H1 (cell line): ENCODE measurements around the gene IFI44L. TPM values are rescaled to one million over a fixed set of nuclear protein-coding genes. Genes with fewer than 3 reads are reported as not detected.

ENCODE experiments used
- CTCF ChIA-PET: fragments of 300-600 bp; sonication (Branson Sonifier 250); formaldehyde crosslinking; loops from one replicate; lab custom pipeline; 2021; ENCODE audit not compliant: partially characterized antibody; lab: Charles Lee
- POLR2A ChIA-PET: fragments of 300-600 bp; sonication (Branson Sonifier 250); formaldehyde crosslinking; loops from one replicate; lab custom pipeline; 2021; ENCODE audit warnings: inconsistent platforms; ENCODE audit not compliant: partially characterized antibody; lab: Charles Lee
- DNase-seq, 2 experiments: peaks; one replicate each; pipeline versions ENCODE4 v3.0.0 to v3.0.0-alpha.2; 2010 to 2022; ENCODE audit warnings: low spot score in 2 of 2, low read depth in 1 of 2, mixed read lengths in 1 of 2
- FAIRE-seq: peaks from 2 replicates; lab custom pipeline; 2011; peaks lifted over from hg19 to GRCh38; lab: Jason Lieb, UNC
- H2AFZ ChIP-seq: 2 replicates; pipeline ENCODE4 v1.8.1; 2012; ENCODE audit warnings: low read length, inconsistent platforms
- H2AK5ac ChIP-seq: 2 replicates; pipeline ENCODE4 v1.6.1; 2013; ENCODE audit warnings: low read depth, low read length
- H2BK120ac ChIP-seq: replicated peaks from 2 replicates; pipeline ENCODE3; 2013; ENCODE audit warnings: low read depth, low read length, inconsistent platforms
- H2BK12ac ChIP-seq: 2 replicates; pipeline ENCODE4 v1.6.1; 2013; ENCODE audit warnings: low read depth, low read length
- H2BK15ac ChIP-seq: 2 replicates; pipeline ENCODE4 v1.6.1; 2013; ENCODE audit warnings: low read length
- H2BK20ac ChIP-seq: 2 replicates; pipeline ENCODE4 v1.6.1; 2013; ENCODE audit warnings: low read length
- H2BK5ac ChIP-seq: 2 replicates; pipeline ENCODE4 v1.6.1; 2013; ENCODE audit warnings: low read depth, low read length
- H3K14ac ChIP-seq: 2 replicates; pipeline ENCODE4 v1.6.1; 2013; ENCODE audit warnings: inconsistent platforms; ENCODE audit not compliant: insufficient read length
- H3K18ac ChIP-seq: 2 replicates; pipeline ENCODE4 v1.6.1; 2013; ENCODE audit warnings: low read length; ENCODE audit errors: extremely low read depth
- H3K23ac ChIP-seq: 2 replicates; pipeline ENCODE4 v1.6.1; 2013; ENCODE audit warnings: inconsistent platforms; ENCODE audit not compliant: insufficient read length
- H3K23me2 ChIP-seq: 2 replicates; pipeline ENCODE4 v1.6.1; 2013; ENCODE audit warnings: low read depth, low read length
- H3K27ac ChIP-seq: 2 replicates; pipeline ENCODE4 v1.6.1; 2011; ENCODE audit warnings: low read depth, low read length, inconsistent platforms
- H3K27me3 ChIP-seq, 4 experiments: replicated peaks in 1 of 4; 1 replicate in 1 of 4; 2 replicates in 3 of 4; pipeline versions ENCODE4 v1.6.1 to v1.8.1; 2011 to 2013; ENCODE audit warnings: low read length in 3 of 4, mild to moderate bottlenecking in 3 of 4, inconsistent platforms in 2 of 4, mixed read lengths in 2 of 4, moderate library complexity in 1 of 4; ENCODE audit not compliant: control insufficient read depth in 3 of 4, insufficient read depth in 3 of 4; ENCODE audit errors: extremely low read depth in 1 of 4
- H3K36me3 ChIP-seq, 4 experiments: 2 replicates each; pipeline versions ENCODE4 v1.6.1 to v1.8.1; 2011 to 2013; ENCODE audit warnings: mild to moderate bottlenecking in 4 of 4, low read length in 3 of 4, moderate library complexity in 2 of 4, control low read depth in 1 of 4, inconsistent platforms in 1 of 4; ENCODE audit not compliant: insufficient read depth in 4 of 4, control insufficient read depth in 2 of 4
- H3K4ac ChIP-seq: replicated peaks from 2 replicates; pipeline ENCODE3; 2013; ENCODE audit warnings: low read length, low read depth, mixed read lengths, inconsistent platforms; ENCODE audit not compliant: insufficient read length
- H3K4me1 ChIP-seq, 4 experiments: replicated peaks in 1 of 4; 1 replicate in 1 of 4; 2 replicates in 3 of 4; pipeline versions ENCODE4 v1.6.1 to v1.8.1; 2011 to 2013; ENCODE audit warnings: low read length in 3 of 4, inconsistent platforms in 2 of 4, mixed read lengths in 1 of 4; ENCODE audit not compliant: insufficient read depth in 4 of 4, control insufficient read depth in 3 of 4
- H3K4me2 ChIP-seq, 2 experiments: 2 replicates each; pipeline versions ENCODE4 v1.6.1 to v1.8.1; 2011 to 2013; ENCODE audit warnings: low read depth in 2 of 2, low read length in 2 of 2, control low read depth in 1 of 2, inconsistent platforms in 1 of 2, mild to moderate bottlenecking in 1 of 2; ENCODE audit not compliant: insufficient read depth in 1 of 2
- H3K4me3 ChIP-seq, 4 experiments: fragments of 200-600, 300-600 bp in 1 of 4; sonication (generic), shearing (Covaris generic), sonication (Bioruptor Twin) in 1 of 4; 2 replicates each; pipeline versions ENCODE4 v1.5.1 to v1.8.1; 2011 to 2016; ENCODE audit warnings: low read length in 4 of 4, low read depth in 3 of 4, control low read depth in 2 of 4, inconsistent platforms in 2 of 4, mild to moderate bottlenecking in 2 of 4, mixed read lengths in 1 of 4, moderate library complexity in 1 of 4; ENCODE audit not compliant: insufficient read depth in 2 of 4; ENCODE audit errors: extremely low read depth in 1 of 4
- H3K56ac ChIP-seq: replicated peaks from 2 replicates; pipeline ENCODE3; 2013; ENCODE audit warnings: low read depth, mild to moderate bottlenecking, mixed read lengths, low read length, inconsistent platforms; ENCODE audit not compliant: insufficient read length
- H3K79me1 ChIP-seq: 2 replicates; pipeline ENCODE4 v1.6.1; 2013; ENCODE audit warnings: low read depth, low read length, control low read depth
- H3K79me2 ChIP-seq, 2 experiments: 2 replicates each; pipeline versions ENCODE4 v1.6.1 to v1.8.1; 2012 to 2013; ENCODE audit warnings: low read length in 2 of 2, mild to moderate bottlenecking in 2 of 2, inconsistent platforms in 1 of 2; ENCODE audit not compliant: insufficient read depth in 2 of 2, control insufficient read depth in 1 of 2
- H3K9ac ChIP-seq, 4 experiments: replicated peaks in 1 of 4; 1 replicate in 1 of 4; 2 replicates in 3 of 4; pipeline versions ENCODE4 v1.6.1 to v1.8.1; 2011 to 2013; ENCODE audit warnings: low read depth in 3 of 4, low read length in 3 of 4, control low read depth in 2 of 4, mild to moderate bottlenecking in 2 of 4, moderate library complexity in 2 of 4, inconsistent platforms in 1 of 4; ENCODE audit errors: extremely low read depth in 1 of 4
- H3K9me3 ChIP-seq, 2 experiments: 2 replicates each; pipeline versions ENCODE4 v1.6.1 to v1.8.1; 2012 to 2013; ENCODE audit warnings: mild to moderate bottlenecking in 2 of 2, moderate library complexity in 2 of 2, control low read depth in 1 of 2, inconsistent platforms in 1 of 2, low read depth in 1 of 2, low read length in 1 of 2, mixed read lengths in 1 of 2; ENCODE audit not compliant: insufficient read depth in 2 of 2
- H4K20me1 ChIP-seq, 2 experiments: replicated peaks in 1 of 2; 2 replicates each; pipeline versions ENCODE3 to v1.8.1; 2011 to 2013; ENCODE audit warnings: inconsistent platforms in 2 of 2, low read length in 2 of 2, mild to moderate bottlenecking in 1 of 2; ENCODE audit not compliant: insufficient read depth in 2 of 2, control insufficient read depth in 1 of 2
- H4K5ac ChIP-seq: 2 replicates; pipeline ENCODE4 v1.6.1; 2013; ENCODE audit warnings: low read length, low read depth, mixed read lengths, inconsistent platforms; ENCODE audit not compliant: insufficient read length
- H4K8ac ChIP-seq: 2 replicates; pipeline ENCODE4 v1.8.0; 2013; ENCODE audit warnings: mild to moderate bottlenecking, moderate library complexity, low read length, inconsistent platforms; ENCODE audit not compliant: insufficient read depth; ENCODE audit errors: extremely low read depth
- H4K91ac ChIP-seq: replicated peaks from 2 replicates; pipeline ENCODE3; 2013; ENCODE audit warnings: low read length, mixed read lengths, inconsistent platforms; ENCODE audit not compliant: insufficient read length
- CEBPB ChIP-seq: IDR thresholded peaks from 2 replicates; pipeline ENCODE4 v1.6.1; 2012; ENCODE audit warnings: low read depth, low read length
- FOSL1 ChIP-seq: IDR thresholded peaks from 2 replicates; pipeline ENCODE4 v1.6.1; 2011; ENCODE audit warnings: mild to moderate bottlenecking, low read depth, low read length, moderate library complexity; ENCODE audit not compliant: insufficient read depth
- HDAC6 ChIP-seq: IDR thresholded peaks from one replicate; pipeline ENCODE4 v1.7.1; 2012; ENCODE audit warnings: low read depth, mild to moderate bottlenecking, inconsistent platforms, low read length, moderate library complexity
- JUN ChIP-seq: IDR thresholded peaks from 2 replicates; pipeline ENCODE4 v1.6.1; 2011; ENCODE audit warnings: low read depth, mild to moderate bottlenecking, improper control_type of control experiment, low read length
- KDM4A ChIP-seq: IDR thresholded peaks from one replicate; pipeline ENCODE4 v1.7.1; 2012; ENCODE audit warnings: low read depth, mild to moderate bottlenecking, moderate library complexity, low read length, inconsistent platforms; ENCODE audit not compliant: severe bottlenecking
- NANOG ChIP-seq: IDR thresholded peaks from 2 replicates; pipeline ENCODE4 v1.6.1; 2011; ENCODE audit warnings: low read length, low read depth, mild to moderate bottlenecking, inconsistent platforms; ENCODE audit not compliant: insufficient read depth, poor library complexity, severe bottlenecking
- NRF1 ChIP-seq: IDR thresholded peaks from 2 replicates; pipeline ENCODE4 v1.6.1; 2011; ENCODE audit warnings: mild to moderate bottlenecking, low read depth, low read length, improper control_type of control experiment
- POLR2AphosphoS5 ChIP-seq: IDR thresholded peaks from 2 replicates; pipeline ENCODE4 v1.6.1; 2011; ENCODE audit warnings: low read depth, low read length
- POU5F1 ChIP-seq: IDR thresholded peaks from 2 replicates; pipeline ENCODE4 v1.6.1; 2011; ENCODE audit warnings: low read depth, mild to moderate bottlenecking, low read length, moderate library complexity
- RBBP5 ChIP-seq: IDR thresholded peaks from 2 replicates; pipeline ENCODE4 v1.7.1; 2012; ENCODE audit warnings: low read depth, mild to moderate bottlenecking, inconsistent platforms, low read length, moderate library complexity, borderline replicate concordance
- SRF ChIP-seq: IDR thresholded peaks from 2 replicates; pipeline ENCODE4 v1.6.1; 2011; ENCODE audit warnings: mild to moderate bottlenecking, low read depth, low read length, moderate library complexity
- TAF7 ChIP-seq: optimal IDR thresholded peaks from 2 replicates; pipeline ENCODE3; 2011; ENCODE audit warnings: low read depth, mild to moderate bottlenecking, inconsistent platforms, low read length, moderate library complexity, borderline replicate concordance
- TBP ChIP-seq: IDR thresholded peaks from 2 replicates; pipeline ENCODE4 v1.6.1; 2011; ENCODE audit warnings: low read depth, low read length, improper control_type of control experiment
- TEAD4 ChIP-seq: IDR thresholded peaks from 2 replicates; pipeline ENCODE4 v1.6.1; 2012; ENCODE audit warnings: low read depth, low read length, inconsistent platforms, mixed read lengths
- YY1 ChIP-seq: IDR thresholded peaks from 2 replicates; pipeline ENCODE4 v1.6.1; 2011; ENCODE audit warnings: low read depth, mild to moderate bottlenecking, low read length
- ZNF274 ChIP-seq: IDR thresholded peaks from 2 replicates; pipeline ENCODE4 v1.7.0; 2012; ENCODE audit warnings: low read length, borderline replicate concordance; ENCODE audit errors: extremely low read depth
- WGBS, 2 experiments: shearing (Covaris generic) in 1 of 2; methylation state at CpG; one replicate each; pipeline versions ENCODE4 v1.1.6 to v1.1.7; 2013 to 2015; ENCODE audit warnings: low lambda C conversion rate in 2 of 2, mixed read lengths in 2 of 2, inconsistent platforms in 1 of 2, low coverage in 1 of 2, missing lambda C conversion rate in 1 of 2; ENCODE audit not compliant: insufficient replicate concordance in 2 of 2, insufficient coverage in 1 of 2, insufficient read length in 1 of 2; ENCODE audit errors: extremely low coverage in 1 of 2, missing lambda C conversion rate in 1 of 2; 5-methylcytosine and 5-hydroxymethylcytosine counted together
- polyA plus RNA-seq, 7 experiments: library from polyadenylated mRNA; depleted of rRNA in 3 of 7; stranded (reverse) in 5 of 7; unstranded in 2 of 7; fragments of >200 nt in 5 of 7; fragments of 200-250 nt in 2 of 7; gene quantifications; 1 replicate in 5 of 7; 2 replicates in 1 of 7; 4 replicates in 1 of 7; pipeline versions ENCODE4 v1.2.1 to v1.2.3, GENCODE V29; 2011 to 2013; ENCODE audit warnings: missing spikeins in 2 of 7, mixed read lengths in 2 of 7
- total RNA-seq: library from RNA; stranded (reverse); fragmentation: NEBNext Ultra II Directional; extraction: Animal tissue kit (Norgen Biotek cat#: 25700); gene quantifications from 2 replicates; pipeline ENCODE4 v1.2.1, GENCODE V29; 2021

Gene IFI44L
- total and polyA plus RNA-seq, 2 of the 8 experiments (the other 6 are each of a cell fraction or from before 2014, with no cell fraction given): not detected

DNA sequence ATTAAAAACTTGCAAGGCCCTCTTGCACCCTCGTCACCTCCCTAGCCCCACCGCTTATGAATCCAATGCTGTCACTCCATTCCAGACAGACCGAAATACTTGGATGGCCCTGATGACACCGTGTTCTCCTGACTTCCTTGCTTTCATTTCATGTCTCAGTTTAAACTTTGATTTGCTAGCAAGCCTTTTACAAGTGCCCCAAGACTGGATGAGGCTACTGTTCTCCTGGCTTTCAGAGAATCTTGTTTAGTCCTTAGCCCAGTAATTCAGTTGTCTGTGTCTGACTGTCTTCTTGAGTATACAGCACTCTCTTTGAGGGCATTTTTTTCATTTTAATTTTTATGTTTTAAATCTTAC is 824 bp upstream of the IFI44L start:
- Histone ChIP-seq H3K36me3 (no peaks in the 10 kb centered on the region), H2BK15ac (no peak overlapping the region), H2BK12ac (no peak overlapping the region), H3K4me2 (no peak overlapping the region), H3K23ac (no peak overlapping the region), H3K4ac (no peak overlapping the region), H2AK5ac (no peak overlapping the region), H3K79me1 (no peaks in the 10 kb centered on the region), H2BK120ac (no peak overlapping the region), H4K5ac (no peak overlapping the region), H2BK5ac (no peak overlapping the region), H3K9ac (no peak overlapping the region), H3K23me2 (no peaks in the 10 kb centered on the region), H4K8ac (no peak overlapping the region), H3K4me1 (no peaks in the 10 kb centered on the region), H4K20me1 (no peaks in the 10 kb centered on the region), H4K91ac (no peak overlapping the region), H3K18ac (no peak overlapping the region), H2BK20ac (no peak overlapping the region), H3K4me3 (no peak overlapping the region), H3K9me3 (no peaks in the 10 kb centered on the region), H3K14ac (no peak overlapping the region), H3K27me3 (no peaks in the 10 kb centered on the region), H2AFZ (no peak overlapping the region), H3K27ac (no peak overlapping the region), H3K56ac (no peak overlapping the region), H3K79me2 (no peaks in the 10 kb centered on the region)
- POLR2A ChIA-PET: no interaction called here
- no peak for DNase-seq
- no peak for FAIRE-seq
- WGBS, 2 experiments: 93% methylated on average over 4 of the region's 4 CpGs; no CpG with 5 or more reads in 1 of the 2 experiments
- CTCF ChIA-PET: interaction anchor here (0.6 to 2.7 kb wide), 4 partner anchors 11 to 474 kb away, joined by 3 to 8 read pairs (median 3); no protein-coding TSS in a partner anchor
- TF ChIP-seq FOSL1 (no peak), RBBP5 (no peak), NRF1 (no peak), NANOG (no peak), TEAD4 (no peak), HDAC6 (no peak), SRF (no peak), CEBPB (no peak), TBP (no peak), TAF7 (no peak), ZNF274 (no peak), YY1 (no peak), JUN (no peak), POU5F1 (no peak), POLR2AphosphoS5 (no peak), KDM4A (no peak)
